Ectodermal cell (in vitro differentiated cells): ENCODE data around the gene NR2F1.

Experiments used
- H3K27ac ChIP-seq: 2 replicates; pipeline ENCODE4 v1.7.0; 2013; ENCODE audit warnings: mild to moderate bottlenecking, low read depth, low read length; ENCODE audit not compliant: insufficient read depth, poor library complexity, severe bottlenecking
- H3K27me3 ChIP-seq: 2 replicates; pipeline ENCODE4 v1.7.0; 2013; ENCODE audit warnings: mild to moderate bottlenecking, low read length; ENCODE audit not compliant: insufficient read depth, control insufficient read depth, poor library complexity, severe bottlenecking
- H3K36me3 ChIP-seq: one replicate; pipeline ENCODE4 v1.7.0; 2013; ENCODE audit warnings: low read length; ENCODE audit not compliant: control insufficient read depth, insufficient read depth
- H3K4me1 ChIP-seq: one replicate; pipeline ENCODE4 v1.7.0; 2013; ENCODE audit warnings: low read length; ENCODE audit not compliant: control insufficient read depth, insufficient read depth
- H3K4me3 ChIP-seq: 2 replicates; pipeline ENCODE4 v1.7.0; 2013; ENCODE audit warnings: low read depth, low read length, control low read depth; ENCODE audit not compliant: insufficient read depth
- H3K9me3 ChIP-seq: 2 replicates; pipeline ENCODE4 v1.7.0; 2013; ENCODE audit warnings: mild to moderate bottlenecking, low read length, moderate library complexity; ENCODE audit not compliant: control insufficient read depth
- WGBS, 2 experiments: methylation state at CpG; one replicate each; pipeline ENCODE4 v1.1.7; 2013; ENCODE audit warnings: missing lambda C conversion rate in 2 of 2; 5-methylcytosine and 5-hydroxymethylcytosine counted together

The NR2F1 gene

DNA sequence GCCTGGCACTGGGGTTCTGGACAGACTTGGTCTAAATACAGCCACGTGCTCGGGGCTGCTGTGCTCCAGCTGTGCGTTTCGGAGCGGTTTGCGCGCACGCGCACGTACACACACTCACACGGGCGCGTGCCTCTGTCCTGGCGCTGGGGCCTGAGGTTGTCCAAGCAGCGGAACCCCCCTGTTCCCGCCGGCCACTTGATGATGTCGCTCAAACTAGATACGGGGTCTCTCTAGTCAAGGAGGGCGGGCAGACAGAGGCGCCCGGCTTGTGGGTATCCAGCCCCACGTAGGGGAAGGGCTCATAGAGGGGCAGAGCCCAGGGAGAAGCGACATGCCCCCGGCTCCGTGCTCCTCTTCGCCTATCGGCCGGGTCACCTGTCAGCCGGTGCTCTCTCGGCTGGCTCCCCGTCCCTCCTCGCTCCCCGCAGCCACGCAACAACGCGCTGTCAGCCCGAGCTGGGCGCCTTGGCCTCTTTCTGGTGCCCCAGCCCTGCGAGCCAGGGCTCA lies 10.9 kb upstream of the NR2F1 start:
- WGBS, 2 experiments, result 1% methylated on average over 40 of the region's 40 CpGs
- Histone ChIP-seq H3K9me3 (no peaks in the 10 kb centered on the region), H3K36me3 (no peaks in the 10 kb centered on the region), H3K4me3 (peak overlapping the region; percentile 32), H3K4me1 (peaks cover 55% of the 10 kb centered on the region), H3K27ac (no peak overlapping the region), H3K27me3 (peaks cover 100% of the 10 kb centered on the region)

DNA sequence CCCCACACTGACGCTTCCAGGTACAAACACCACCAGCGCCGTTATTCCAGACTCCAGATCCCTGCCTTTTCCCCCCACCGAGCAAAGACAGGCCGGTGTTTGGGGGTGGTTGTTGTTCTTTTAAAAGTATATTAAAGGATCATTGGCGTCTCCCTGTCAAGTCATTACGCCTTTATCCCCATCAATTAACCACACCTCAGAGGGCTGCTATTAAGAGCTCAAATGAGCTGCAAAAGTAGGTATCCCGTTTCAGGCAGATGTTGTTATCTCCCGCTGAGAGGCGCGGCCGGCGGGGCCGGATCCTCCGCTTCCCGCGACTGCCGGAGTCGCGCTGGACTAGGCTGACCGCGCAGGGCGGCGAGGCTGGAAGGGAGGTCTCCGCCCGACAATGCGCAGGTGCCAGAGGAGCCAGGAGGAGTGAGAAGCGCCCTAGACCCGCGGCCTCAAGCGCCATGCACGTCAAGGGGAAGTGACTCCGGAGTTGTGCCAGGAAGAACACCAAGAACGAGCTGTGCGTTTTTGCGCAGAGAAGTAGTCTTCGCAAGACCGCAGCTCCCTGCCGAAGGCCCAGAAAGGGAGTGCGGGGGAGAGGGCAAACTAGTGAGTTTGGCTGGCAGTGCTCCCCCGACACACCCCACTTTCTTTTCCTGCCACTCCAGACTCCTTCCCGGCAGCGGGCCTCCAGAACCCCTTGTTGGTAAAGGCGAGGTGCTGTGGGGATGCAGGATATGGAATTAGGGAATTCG lies 10.2 kb upstream of the NR2F1 start:
- no peak overlapping the region for H3K27ac ChIP-seq
- H3K9me3 ChIP-seq, result no peaks in the 10 kb centered on the region
- H3K4me1 ChIP-seq, result peaks cover 60% of the 10 kb centered on the region
- H3K4me3 ChIP-seq, result peak overlapping the region; percentile 32
- H3K27me3 ChIP-seq, result peaks cover 100% of the 10 kb centered on the region
- H3K36me3 ChIP-seq, result no peaks in the 10 kb centered on the region
- 0 to 1% methylated on average over 40 to 43 of the region's 45 CpGs for WGBS, 2 experiments

DNA sequence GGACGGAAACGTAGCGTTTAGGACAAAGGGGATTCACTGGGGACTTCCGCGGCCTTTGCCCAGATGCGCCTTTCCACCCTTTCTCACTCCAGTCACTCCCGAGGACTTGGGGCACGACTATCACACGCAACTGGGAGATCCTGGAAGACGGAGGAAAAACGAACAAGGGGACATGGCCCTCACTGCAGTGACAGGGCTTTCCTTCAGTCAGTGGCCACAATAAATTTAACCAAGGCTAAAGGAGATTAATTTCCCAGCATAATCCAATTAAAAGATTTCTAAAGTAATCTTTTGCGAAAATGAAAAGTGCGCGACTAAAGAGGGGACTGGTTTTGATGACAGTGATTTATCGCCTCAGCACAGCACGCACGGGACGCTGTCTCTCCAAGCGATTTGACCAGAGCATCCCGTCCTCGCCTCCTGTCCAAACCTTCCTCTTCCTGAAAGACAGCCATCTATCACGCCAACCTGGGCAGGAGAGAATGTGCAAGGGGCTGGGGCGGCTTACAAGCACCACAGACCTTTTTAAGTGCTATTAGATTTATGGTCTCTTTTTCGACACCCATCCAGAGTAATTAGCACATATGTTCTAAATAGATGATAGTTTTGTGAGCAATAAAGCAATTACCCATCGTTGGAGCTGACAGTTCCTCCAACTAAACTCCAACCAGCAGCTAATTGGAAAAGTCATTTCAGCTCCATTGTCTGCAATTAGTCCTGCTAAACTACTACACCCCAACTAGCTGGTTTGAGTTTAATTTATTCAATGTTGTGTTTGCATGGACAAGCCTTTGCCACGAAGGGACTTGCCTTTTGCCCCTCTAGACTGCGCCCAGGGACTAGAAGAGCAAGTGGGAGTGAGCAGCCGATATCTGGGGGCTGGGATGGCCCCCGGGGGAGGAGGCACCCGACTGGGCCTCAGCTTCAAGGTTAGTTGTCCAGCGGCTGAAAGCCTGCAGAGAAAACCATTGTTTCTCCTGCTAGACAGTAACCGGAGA lies 9.4 kb upstream of the NR2F1 start:
- H3K27ac ChIP-seq, result peak overlapping the region; percentile 31
- H3K4me1 ChIP-seq, result peaks cover 62% of the 10 kb centered on the region
- peaks cover 100% of the 10 kb centered on the region for H3K27me3 ChIP-seq
- WGBS, 2 experiments, result 3% methylated on average over 31 to 32 of the region's 32 CpGs
- no peaks in the 10 kb centered on the region for H3K9me3 ChIP-seq
- no peaks in the 10 kb centered on the region for H3K36me3 ChIP-seq
- peak overlapping the region; percentile 32 for H3K4me3 ChIP-seq

DNA sequence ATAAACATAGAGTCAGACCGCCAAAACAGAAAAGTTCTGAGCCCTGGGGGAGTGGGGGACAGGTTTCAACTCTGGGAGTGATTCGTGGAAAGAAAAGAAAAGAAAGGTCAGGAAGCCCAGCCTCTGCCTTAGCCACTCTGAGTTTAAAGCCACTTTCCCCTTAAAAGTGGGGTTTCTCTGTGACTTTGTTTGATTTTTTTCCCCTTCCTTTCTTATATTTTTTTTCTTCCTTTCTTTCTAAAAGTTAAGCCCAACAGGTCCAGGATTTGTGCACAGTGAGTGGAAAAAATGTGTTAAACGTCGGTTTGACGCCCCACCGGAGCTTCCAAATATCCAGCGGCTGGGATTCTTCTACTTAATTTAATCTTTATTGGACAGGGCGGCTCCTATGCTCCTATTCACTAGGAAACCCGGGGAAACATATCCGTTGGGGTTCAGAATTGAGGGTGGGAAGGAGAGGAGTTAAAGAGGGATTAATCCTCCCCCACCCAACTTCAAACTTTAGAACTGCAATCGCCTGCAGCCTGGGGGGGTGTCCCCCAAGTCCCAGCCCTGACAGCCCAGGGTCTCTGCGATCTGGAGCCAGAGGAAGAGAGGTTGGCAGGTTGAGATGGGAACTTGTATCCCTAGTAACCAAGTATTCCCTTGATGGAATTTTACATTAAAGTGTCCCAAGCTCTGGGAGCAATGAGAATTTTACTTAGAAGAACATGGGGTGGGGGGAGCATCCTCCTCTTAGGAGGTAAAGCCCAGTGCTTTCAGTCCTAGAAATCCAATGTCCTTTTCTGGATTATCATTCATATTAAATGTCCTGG lies 8.3 kb upstream of the NR2F1 start:
- whole genome bisulfite sequencing, 2 experiments, result 5 to 6% methylated on average over 9 to 11 of the region's 12 CpGs
- H3K4me3 ChIP-seq, result no peak overlapping the region
- no peaks in the 10 kb centered on the region for H3K36me3 ChIP-seq
- peak overlapping the region; percentile 3 for H3K27ac ChIP-seq
- no peaks in the 10 kb centered on the region for H3K9me3 ChIP-seq
- peaks cover 57% of the 10 kb centered on the region for H3K4me1 ChIP-seq
- H3K27me3 ChIP-seq, result peaks cover 100% of the 10 kb centered on the region

DNA sequence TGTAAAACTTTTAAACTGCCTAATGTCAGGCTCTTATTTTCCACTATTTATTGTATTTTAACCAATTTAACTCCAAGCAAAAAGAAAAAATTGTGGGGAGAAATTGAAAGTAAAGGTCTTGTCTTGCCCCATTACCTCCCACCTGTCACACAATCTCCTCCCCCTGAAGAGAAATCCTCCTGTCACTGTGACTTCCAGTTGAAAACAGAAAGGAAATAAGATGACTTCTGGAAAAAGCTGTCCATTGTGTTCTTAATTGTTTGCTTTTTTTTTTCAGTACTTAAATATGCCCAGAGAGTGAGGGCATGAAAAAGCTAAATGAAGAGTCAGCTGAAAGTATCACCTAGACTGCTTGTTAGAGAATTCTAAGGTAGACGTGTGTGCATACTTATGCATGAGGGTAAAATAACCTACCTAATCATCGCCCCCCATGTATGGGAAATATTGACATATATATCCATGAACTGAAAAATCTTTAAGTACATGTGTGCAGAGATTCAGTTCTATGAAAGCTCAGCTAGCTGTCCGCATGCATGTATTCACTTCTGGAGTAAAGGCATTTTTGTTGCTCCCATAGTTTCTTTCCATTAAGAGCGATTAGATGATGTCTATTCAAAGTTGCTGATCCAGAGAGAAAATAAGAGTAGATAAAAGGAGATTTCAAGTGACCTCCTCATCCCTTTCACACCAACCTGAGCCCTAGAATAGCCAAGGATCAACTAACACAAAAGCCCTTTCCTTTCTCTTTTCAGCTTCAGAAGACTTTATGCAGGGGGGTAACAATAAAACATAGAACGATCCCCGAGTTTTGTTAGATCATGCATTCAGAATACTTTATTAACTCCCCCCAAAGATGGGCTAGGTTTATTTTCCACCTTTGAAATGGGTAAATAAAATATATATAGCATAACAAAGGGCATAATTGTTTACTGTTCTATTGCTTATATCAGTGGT lies 7.3 kb upstream of the NR2F1 start:
- no peak overlapping the region for H3K4me3 ChIP-seq
- H3K4me1 ChIP-seq, result peaks cover 57% of the 10 kb centered on the region
- no peaks in the 10 kb centered on the region for H3K36me3 ChIP-seq
- 19 to 33% methylated on average over 3 to 6 of the region's 6 CpGs for WGBS, 2 experiments
- peaks cover 100% of the 10 kb centered on the region for H3K27me3 ChIP-seq
- H3K9me3 ChIP-seq, result no peaks in the 10 kb centered on the region
- no peak overlapping the region for H3K27ac ChIP-seq

DNA sequence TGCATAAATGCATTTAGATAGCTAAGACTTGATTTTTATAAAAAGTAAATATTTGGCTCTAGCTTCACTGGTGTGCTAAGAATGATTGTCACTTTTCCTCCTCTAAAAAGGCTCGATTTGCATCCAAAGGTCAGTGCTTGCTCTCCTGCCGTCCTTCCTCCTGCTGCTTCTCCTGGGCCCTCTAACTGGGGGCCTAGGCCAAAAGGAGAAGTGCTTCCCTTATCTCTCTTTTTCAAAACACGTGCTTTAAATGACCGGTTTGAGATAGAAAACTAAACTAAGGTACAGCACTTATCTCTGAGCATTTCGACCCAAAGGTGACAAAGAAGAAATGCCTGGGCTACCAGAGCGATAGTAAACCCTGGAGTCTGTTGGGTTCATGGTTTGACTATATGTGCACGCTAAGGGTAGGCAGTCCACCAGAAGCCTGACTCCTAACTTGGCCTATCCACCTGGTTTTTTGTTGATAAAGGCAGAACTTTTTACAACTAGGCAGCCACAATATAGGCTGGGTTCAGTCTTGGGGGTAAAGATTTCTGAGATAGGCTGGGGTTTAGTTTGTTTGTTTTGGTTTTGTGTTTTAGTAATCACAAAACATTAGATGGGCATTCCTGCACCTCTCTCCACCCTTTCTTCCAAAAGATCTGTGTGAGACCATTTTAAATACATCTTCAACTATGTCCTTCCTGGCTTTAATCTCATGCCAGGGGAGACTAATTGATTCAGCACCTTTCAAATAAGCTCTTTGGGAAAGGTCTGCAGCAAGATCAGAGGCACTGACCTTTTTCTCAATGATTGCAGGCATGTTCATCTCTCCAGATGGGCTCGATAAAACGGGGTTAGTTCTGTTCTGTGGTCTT lies 5.8 kb upstream of the NR2F1 start:
- no peaks in the 10 kb centered on the region for H3K36me3 ChIP-seq
- H3K4me3 ChIP-seq, result no peak overlapping the region
- H3K27ac ChIP-seq, result peak overlapping the region; percentile 58
- peaks cover 51% of the 10 kb centered on the region for H3K4me1 ChIP-seq
- 10 to 16% methylated on average over 9 of the region's 9 CpGs for WGBS, 2 experiments
- H3K27me3 ChIP-seq, result peaks cover 95% of the 10 kb centered on the region
- no peaks in the 10 kb centered on the region for H3K9me3 ChIP-seq

DNA sequence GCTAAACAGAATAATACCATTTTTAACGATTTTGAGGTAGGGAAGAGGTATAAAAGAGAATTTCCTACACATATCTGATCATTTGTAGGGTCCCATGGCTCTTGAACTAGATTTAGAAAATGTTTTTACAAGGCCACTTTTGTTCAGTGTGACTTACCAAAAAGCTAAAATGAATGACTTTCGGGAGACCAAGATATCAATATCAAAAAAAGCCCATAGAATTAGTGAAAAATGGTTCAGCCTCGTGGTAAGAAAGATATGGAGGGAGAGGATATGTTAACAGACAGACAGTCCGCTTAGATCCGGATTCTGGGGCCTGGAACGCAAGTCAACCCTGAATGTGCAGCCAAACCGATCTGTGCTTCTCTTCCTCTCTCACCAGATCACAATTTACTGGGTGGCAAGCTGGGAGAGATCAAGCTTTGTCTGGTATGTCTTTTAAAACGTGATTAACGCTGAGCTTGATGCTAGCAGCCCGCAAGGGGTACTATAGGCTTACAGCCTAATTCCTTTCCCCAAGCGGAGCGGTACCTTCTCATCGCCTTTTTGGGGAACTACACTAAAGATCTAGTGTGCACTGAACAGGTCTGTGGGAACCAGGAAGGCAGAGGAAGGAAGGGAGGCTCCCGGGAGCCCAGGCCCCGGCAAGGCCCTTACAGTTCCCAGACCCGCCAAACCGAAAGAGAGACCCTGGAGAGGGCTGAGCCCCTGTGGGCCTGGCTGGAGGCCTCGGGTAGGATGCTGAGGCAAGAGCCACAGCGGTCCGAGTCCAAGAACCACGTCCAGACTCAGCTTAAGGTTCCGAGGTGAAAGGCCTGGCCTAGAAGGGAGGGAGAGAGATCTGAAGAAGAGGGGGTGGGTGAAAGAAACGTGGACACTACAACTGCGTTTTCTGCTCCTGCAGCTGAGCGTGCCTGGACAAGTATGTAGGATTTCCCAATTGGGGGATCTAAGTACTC lies 4.9 kb upstream of the NR2F1 start:
- H3K4me3 ChIP-seq, result peak overlapping the region; percentile 78
- peaks cover 90% of the 10 kb centered on the region for H3K27me3 ChIP-seq
- no peaks in the 10 kb centered on the region for H3K36me3 ChIP-seq
- peak overlapping the region; percentile 58 for H3K27ac ChIP-seq
- 11 to 13% methylated on average over 24 to 25 of the region's 25 CpGs for WGBS, 2 experiments
- no peaks in the 10 kb centered on the region for H3K9me3 ChIP-seq
- peaks cover 47% of the 10 kb centered on the region for H3K4me1 ChIP-seq
